CD4-positive, alpha-beta memory T cell (primary cell): ENCODE results near the gene MYO7B. TPM values are rescaled to one million over a fixed set of nuclear protein-coding genes. Genes with fewer than 3 reads are reported as not detected.

Experiments
- CTCF ChIA-PET: fragments of 350-600 bp; sonication (Branson Sonifier 250); formaldehyde crosslinking; loops from one replicate; lab custom pipeline; 2021; ENCODE audit warnings: inconsistent platforms; ENCODE audit not compliant: partially characterized antibody; lab: Charles Lee
- POLR2A ChIA-PET: fragments of 350-600 bp; sonication (Branson Sonifier 250); formaldehyde crosslinking; loops from one replicate; lab custom pipeline; 2021; ENCODE audit not compliant: partially characterized antibody; lab: Charles Lee
- DNase-seq, 5 donors: peaks; one replicate each; pipeline versions ENCODE4 v3.0.0 to v3.0.0-alpha.2; 2020 to 2022; ENCODE audit warnings: mixed read lengths in 1 of 5
- H3K27ac ChIP-seq: one replicate; pipeline ENCODE4 v1.7.0; 2013; ENCODE audit warnings: low read depth, low read length
- H3K27me3 ChIP-seq: 2 replicates; pipeline ENCODE4 v1.7.0; 2013; ENCODE audit warnings: mild to moderate bottlenecking, low read length, moderate library complexity; ENCODE audit not compliant: insufficient read depth
- H3K36me3 ChIP-seq: 2 replicates; pipeline ENCODE4 v1.7.0; 2013; ENCODE audit warnings: mild to moderate bottlenecking, low read length, moderate library complexity; ENCODE audit not compliant: insufficient read depth
- H3K4me1 ChIP-seq: 2 replicates; pipeline ENCODE4 v1.7.0; 2013; ENCODE audit warnings: mild to moderate bottlenecking, low read length, moderate library complexity; ENCODE audit not compliant: insufficient read depth
- H3K4me3 ChIP-seq, 2 donors: one replicate each; pipeline ENCODE4 v1.7.0; 2013; ENCODE audit warnings: low read length in 2 of 2, mild to moderate bottlenecking in 1 of 2
- H3K9me3 ChIP-seq, 2 donors: one replicate each; pipeline ENCODE4 v1.7.0; 2013; ENCODE audit warnings: low read length in 2 of 2, control low read depth in 1 of 2; ENCODE audit not compliant: control insufficient read depth in 1 of 2
- H3K27ac Mint-ChIP-seq, 7 donors: one replicate each; pipeline ENCODE4 v1.8.0; 2020 to 2021; ENCODE audit warnings: mixed read lengths in 7 of 7, mild to moderate bottlenecking in 6 of 7, inconsistent platforms in 3 of 7, moderate library complexity in 3 of 7
- H3K27me3 Mint-ChIP-seq, 2 donors: one replicate each; pipeline ENCODE4 v1.8.0; 2020 to 2021; ENCODE audit warnings: mixed read lengths in 2 of 2
- H3K36me3 Mint-ChIP-seq, 2 donors: one replicate each; pipeline ENCODE4 v1.8.0; 2020 to 2021; ENCODE audit warnings: mixed read lengths in 2 of 2, inconsistent platforms in 1 of 2, mild to moderate bottlenecking in 1 of 2
- H3K4me1 Mint-ChIP-seq, 4 donors: one replicate each; pipeline ENCODE4 v1.8.0; 2020 to 2021; ENCODE audit warnings: mixed read lengths in 4 of 4, mild to moderate bottlenecking in 1 of 4
- H3K4me3 Mint-ChIP-seq, 8 donors: one replicate each; pipeline ENCODE4 v1.8.0; 2020 to 2021; ENCODE audit warnings: mixed read lengths in 8 of 8, mild to moderate bottlenecking in 7 of 8, moderate library complexity in 6 of 8, inconsistent platforms in 3 of 8
- H3K9me3 Mint-ChIP-seq, 8 donors: one replicate each; pipeline ENCODE4 v1.8.0; 2020 to 2021; ENCODE audit warnings: mixed read lengths in 8 of 8, mild to moderate bottlenecking in 5 of 8, inconsistent platforms in 3 of 8, moderate library complexity in 1 of 8
- intact Hi-C: fragments of 100-400 bp; cut with micrococcal nuclease; formaldehyde crosslinking; loops from one replicate; pipeline ENCODE4 v1.15.1; 2023
- polyA plus RNA-seq, 2 donors: library from polyadenylated mRNA; unstranded; fragments of 300-500 nt; fragmentation: Illumina TruSeq; gene quantifications; one replicate each; pipeline ENCODE4 v1.2.3, GENCODE V29; 2021
- total RNA-seq, 2 experiments: library from RNA; stranded (reverse); gene quantifications; one replicate each; pipeline ENCODE4 v1.2.3, GENCODE V29; 2021

The MYO7B gene
- total RNA-seq, result not detected
- not detected for polyA plus RNA-seq

DNA sequence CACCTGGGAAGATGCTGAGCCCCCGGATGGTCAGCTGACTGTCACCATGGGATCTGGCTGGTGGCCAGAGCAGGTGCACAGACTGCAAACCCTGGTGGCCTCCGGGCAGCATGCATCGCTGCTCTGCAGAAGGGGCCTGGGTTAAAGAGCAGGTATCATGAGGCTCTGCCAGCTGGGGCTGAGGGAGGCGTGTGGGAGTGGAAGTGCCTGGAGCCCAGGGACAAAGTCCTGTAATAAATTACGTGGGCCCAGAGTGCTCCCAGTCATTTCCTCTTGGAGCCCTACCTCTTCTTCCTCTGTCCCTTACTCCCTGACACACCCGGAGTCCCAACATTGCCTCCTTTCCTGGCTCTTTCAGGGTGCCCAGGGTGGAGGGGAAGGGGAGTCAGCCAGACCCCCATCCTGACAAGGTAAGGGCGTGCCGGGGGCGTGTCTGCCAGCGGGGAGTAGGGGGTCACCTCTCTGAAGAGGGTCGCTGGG, at the start of gene MYO7B:
Gene MYO7B, plus strand, starts transcription at position 262 of the 480 bp plus-strand sequence. CDS start 24,040 bp downstream, outside the sequence.
- Mint-ChIP-seq H3K27me3 (peaks cover 3 to 7% of the 10 kb centered on the region in 2 donors), H3K4me3 (no peak within 1 kb of the TSS), H3K27ac (peak within 1 kb of the TSS in 1 of 7 donors; percentile 36), H3K36me3 (no peaks in the 10 kb centered on the region), H3K9me3 (no peaks in the 10 kb centered on the region), H3K4me1 (no peaks in the 10 kb centered on the region)
- POLR2A ChIA-PET, result no interaction called here
- H3K27me3 ChIP-seq, result no peaks in the 10 kb centered on the region
- CTCF ChIA-PET, result no interaction called here
- no peaks in the 10 kb centered on the region for H3K4me1 ChIP-seq
- no peaks in the 10 kb centered on the region for H3K36me3 ChIP-seq
- H3K9me3 ChIP-seq, result no peaks in the 10 kb centered on the region
- intact Hi-C loops, result no loop called here
- DNase-seq, result no peak
- H3K27ac ChIP-seq, result no peak within 1 kb of the TSS
- no peak within 1 kb of the TSS for H3K4me3 ChIP-seq

DNA sequence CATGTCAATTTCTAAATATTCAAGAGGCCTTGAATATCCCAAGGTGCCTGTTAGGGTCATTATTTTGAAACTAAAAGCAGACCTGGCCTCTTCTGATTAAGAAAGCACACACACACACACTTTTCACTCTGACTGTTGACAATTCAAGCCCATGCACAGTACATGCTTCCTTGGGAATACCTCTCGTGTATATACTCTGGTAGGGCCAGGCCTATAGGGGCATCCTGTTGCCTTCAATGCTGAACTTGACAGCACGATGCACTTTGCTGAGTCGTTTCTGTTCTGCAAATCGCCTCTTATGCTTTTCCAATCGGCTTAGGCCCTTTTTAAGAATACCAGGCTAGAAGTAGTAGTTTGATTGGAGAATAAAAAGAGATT, 49.8 kb upstream of the MYO7B start:
- Mint-ChIP-seq H3K4me3 (peak overlapping the region in 6 of 8 donors; percentile 11 to 74 (median 54)), H3K27me3 (no peaks in the 10 kb centered on the region), H3K4me1 (peaks cover 18 to 37% (median 30%) of the 10 kb centered on the region in 4 donors), H3K9me3 (no peaks in the 10 kb centered on the region), H3K36me3 (peaks cover 58 to 84% of the 10 kb centered on the region in 2 donors), H3K27ac (peak overlapping the region; percentile 55 to 87 (median 73))
- ChIA-PET POLR2A (no interaction called here), CTCF (no interaction called here)
- Histone ChIP-seq H3K27me3 (no peaks in the 10 kb centered on the region), H3K36me3 (peaks cover 65% of the 10 kb centered on the region), H3K9me3 (no peaks in the 10 kb centered on the region), H3K4me1 (peaks cover 24% of the 10 kb centered on the region), H3K27ac (peak overlapping the region; percentile 43), H3K4me3 (no peak overlapping the region)
- intact Hi-C loops, result no loop called here
- DNase-seq, result no peak

DNA sequence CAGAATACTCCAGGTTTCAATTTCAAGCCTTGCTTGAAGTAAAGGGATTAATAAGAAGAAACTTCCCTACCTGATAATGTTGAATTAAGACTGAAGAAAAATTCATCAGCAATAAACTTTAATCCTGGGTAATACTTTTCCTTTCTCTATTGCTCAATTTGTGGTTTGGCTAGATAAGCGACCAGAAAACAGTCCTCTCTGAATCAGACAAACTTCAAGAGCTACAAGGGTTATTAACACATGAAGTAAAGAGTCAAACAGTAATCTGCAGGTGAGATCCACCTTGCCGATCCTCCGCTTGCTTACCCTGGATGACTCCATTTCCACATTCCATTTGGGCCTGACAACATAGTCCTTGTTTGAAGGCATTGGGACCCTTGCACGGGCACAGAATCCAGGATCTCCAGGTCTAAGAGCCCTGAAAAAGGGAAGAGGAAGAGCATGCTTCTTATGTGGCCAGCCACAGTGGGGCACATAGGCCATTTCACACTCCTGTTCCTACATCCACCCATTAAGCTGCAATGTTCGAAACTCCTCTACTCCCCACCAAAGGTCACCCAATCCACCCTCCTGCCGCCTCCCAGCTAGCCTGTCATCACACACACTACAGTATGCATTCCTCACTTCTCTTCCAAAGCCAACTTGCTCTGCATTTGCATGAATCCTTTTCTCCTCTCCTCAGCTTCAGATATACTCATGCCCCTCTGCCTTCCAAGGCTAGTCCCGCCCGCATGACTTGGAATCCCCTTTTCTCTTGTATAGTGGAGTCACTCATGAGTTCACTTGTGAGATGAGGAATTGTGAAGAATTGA, 49.0 kb upstream of the MYO7B start:
- H3K4me1 ChIP-seq, result peaks cover 24% of the 10 kb centered on the region
- H3K36me3 ChIP-seq, result peaks cover 70% of the 10 kb centered on the region
- POLR2A ChIA-PET, result interaction anchor here (0.6 kb wide), 1 partner anchor 102 kb away, joined by 4 read pairs; no protein-coding TSS in a partner anchor
- Mint-ChIP-seq H3K27ac (peak overlapping the region; percentile 67 to 87 (median 78)), H3K9me3 (no peaks in the 10 kb centered on the region), H3K27me3 (no peaks in the 10 kb centered on the region), H3K4me1 (peaks cover 18 to 37% (median 30%) of the 10 kb centered on the region in 4 donors), H3K36me3 (peaks cover 61 to 82% of the 10 kb centered on the region in 2 donors), H3K4me3 (peak overlapping the region in 5 of 8 donors; percentile 39 to 74 (median 66))
- CTCF ChIA-PET, result no interaction called here
- no peaks in the 10 kb centered on the region for H3K27me3 ChIP-seq
- peak overlapping the region; percentile 43 for H3K27ac ChIP-seq
- no peaks in the 10 kb centered on the region for H3K9me3 ChIP-seq
- no peak for DNase-seq
- intact Hi-C loops, result no loop called here
- no peak overlapping the region for H3K4me3 ChIP-seq

DNA sequence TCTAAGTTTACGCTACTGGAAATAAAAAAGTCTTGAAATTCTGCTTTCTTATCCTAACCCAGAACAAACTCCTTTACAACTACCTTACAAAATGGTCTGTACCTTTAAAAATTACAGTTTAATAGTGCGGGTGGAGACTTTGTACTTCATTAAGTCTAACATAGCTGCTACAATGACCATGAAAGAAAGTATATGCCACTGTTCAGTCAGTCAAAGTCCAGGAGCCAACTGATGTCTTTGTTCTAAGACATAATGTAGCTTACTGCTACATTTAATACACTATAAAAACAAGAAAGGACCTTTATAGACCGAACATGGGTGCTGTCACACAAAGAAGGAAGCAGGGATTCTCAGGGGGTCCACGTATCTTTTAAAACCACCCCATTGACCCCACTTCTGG, 45.2 kb upstream of the MYO7B start:
- Mint-ChIP-seq H3K36me3 (peaks cover 59 to 80% of the 10 kb centered on the region in 2 donors), H3K4me3 (no peak overlapping the region), H3K27ac (peak overlapping the region in 1 of 7 donors; percentile 46), H3K27me3 (no peaks in the 10 kb centered on the region), H3K4me1 (peaks cover 16 to 32% (median 27%) of the 10 kb centered on the region in 4 donors), H3K9me3 (no peaks in the 10 kb centered on the region)
- ChIA-PET POLR2A (no interaction called here), CTCF (interaction anchor here (2.5 kb wide), 1 partner anchor 9 kb away, joined by 7 read pairs; no protein-coding TSS in a partner anchor)
- Histone ChIP-seq H3K9me3 (no peaks in the 10 kb centered on the region), H3K36me3 (peaks cover 77% of the 10 kb centered on the region), H3K27ac (no peak overlapping the region), H3K27me3 (no peaks in the 10 kb centered on the region), H3K4me1 (peaks cover 21% of the 10 kb centered on the region), H3K4me3 (no peak overlapping the region)
- no peak for DNase-seq
- intact Hi-C loops, result no loop called here

DNA sequence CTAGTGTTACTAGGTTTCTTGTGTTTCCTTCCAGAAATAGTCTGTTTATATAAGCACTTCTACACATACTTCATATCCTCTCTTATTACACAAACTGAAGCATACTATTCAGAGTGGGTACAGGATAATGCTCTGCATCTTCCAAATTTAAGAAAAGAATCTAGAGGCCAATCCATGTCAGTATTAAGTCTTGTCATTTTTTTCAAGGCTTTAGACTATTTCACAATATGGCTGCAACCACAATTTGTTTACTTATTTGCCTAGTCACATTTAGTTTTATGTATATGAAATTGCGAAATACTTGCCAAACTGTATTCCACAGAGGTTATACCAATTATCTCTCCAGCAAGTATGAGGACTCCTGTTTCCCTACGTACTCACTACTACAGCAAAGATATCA, 37.1 kb upstream of the MYO7B start:
- H3K9me3 Mint-ChIP-seq, result no peaks in the 10 kb centered on the region
- ChIA-PET POLR2A (no interaction called here), CTCF (no interaction called here)
- no peak for DNase-seq
- peak overlapping the region in 5 of 7 donors; percentile 2 to 88 (median 42) for H3K27ac Mint-ChIP-seq
- Histone ChIP-seq H3K4me1 (no peaks in the 10 kb centered on the region), H3K27me3 (no peaks in the 10 kb centered on the region), H3K36me3 (peaks cover 48% of the 10 kb centered on the region), H3K4me3 (no peak overlapping the region), H3K9me3 (no peaks in the 10 kb centered on the region), H3K27ac (no peak overlapping the region)
- H3K36me3 Mint-ChIP-seq, result peaks cover 50 to 78% of the 10 kb centered on the region in 2 donors
- H3K4me3 Mint-ChIP-seq, result no peak overlapping the region
- intact Hi-C loops, result no loop called here
- H3K27me3 Mint-ChIP-seq, result no peaks in the 10 kb centered on the region
- peaks cover 0 to 9% (median 4%) of the 10 kb centered on the region in 4 donors for H3K4me1 Mint-ChIP-seq

DNA sequence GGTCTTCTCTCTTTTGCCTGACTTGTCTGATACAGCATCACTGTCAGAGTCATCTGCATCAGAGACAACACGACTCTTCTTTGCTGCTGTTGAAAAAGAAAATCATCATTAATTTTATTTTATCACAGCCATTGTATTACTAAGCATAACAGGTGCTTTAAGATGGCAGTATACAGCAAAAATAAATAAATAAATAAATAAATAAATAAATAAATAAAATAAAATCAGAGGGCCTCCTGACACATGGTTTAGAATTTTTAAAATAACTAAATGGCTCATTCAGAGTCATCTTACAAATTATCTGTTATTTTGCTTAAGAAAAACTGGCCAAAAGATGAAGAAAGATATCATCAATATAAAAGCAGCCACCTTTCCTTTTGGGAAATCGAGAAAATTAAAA, 32.0 kb upstream of the MYO7B start:
- Histone ChIP-seq H3K27ac (no peak overlapping the region), H3K36me3 (peaks cover 51% of the 10 kb centered on the region), H3K4me1 (peaks cover 13% of the 10 kb centered on the region), H3K4me3 (no peak overlapping the region), H3K9me3 (no peaks in the 10 kb centered on the region), H3K27me3 (no peaks in the 10 kb centered on the region)
- CTCF ChIA-PET, result interaction anchor here (1.1 kb wide), 1 partner anchor 24 kb away, joined by 3 read pairs; no protein-coding TSS in a partner anchor
- no peaks in the 10 kb centered on the region for H3K27me3 Mint-ChIP-seq
- POLR2A ChIA-PET, result interaction anchor here (0.6 kb wide), 1 partner anchor 84 kb away, joined by 3 read pairs; no protein-coding TSS in a partner anchor
- intact Hi-C loops, result no loop called here
- peaks cover 8 to 25% (median 19%) of the 10 kb centered on the region in 4 donors for H3K4me1 Mint-ChIP-seq
- H3K4me3 Mint-ChIP-seq, result no peak overlapping the region
- no peaks in the 10 kb centered on the region for H3K9me3 Mint-ChIP-seq
- no peak for DNase-seq
- peak overlapping the region in 4 of 7 donors; percentile 5 to 81 (median 55) for H3K27ac Mint-ChIP-seq
- H3K36me3 Mint-ChIP-seq, result peaks cover 51 to 65% of the 10 kb centered on the region in 2 donors
